A673 (cell line): ENCODE data around the gene RPN1. TPM values are rescaled to one million over a fixed set of nuclear protein-coding genes. Genes with fewer than 3 reads are reported as not detected.
"Not testable (repeated sequence)": the region's sequence is repeated elsewhere in the genome, so short reads cannot be mapped to it uniquely, and the experiment has no call there.

Source experiments
- BruUV-seq: library from RNA; stranded (reverse); fragments of 400-500 nt; replicated peaks from 2 replicates; lab custom pipeline; 2021; lab: Mats Ljungman, UMichigan
- CTCF ChIA-PET: fragments of 300-600 bp; sonication (Branson Sonifier 250); formaldehyde crosslinking; loops from one replicate; lab custom pipeline; 2022; ENCODE audit warnings: antibody characterized with exemption; lab: Charles Lee
- POLR2A ChIA-PET: fragments of 300-600 bp; sonication (Branson Sonifier 250); formaldehyde crosslinking; loops from one replicate; lab custom pipeline; 2022; ENCODE audit warnings: antibody characterized with exemption; ENCODE audit not compliant: low non-redundant PET; lab: Charles Lee
- DNase-seq: peaks from one replicate; pipeline ENCODE4 v3.0.0-alpha.2; 2015; ENCODE audit warnings: low spot score
- H3K27ac ChIP-seq: fragments of 200-600 bp; sonication (generic); 2 replicates; pipeline ENCODE4 v1.5.1; 2016; ENCODE audit warnings: mixed run types, low read depth, mild to moderate bottlenecking, mixed read lengths, antibody characterized with exemption, low read length; ENCODE audit not compliant: poor library complexity, severe bottlenecking
- H3K27me3 ChIP-seq: fragments of 200-600 bp; sonication (generic); replicated peaks from 2 replicates; pipeline ENCODE4 v1.6.1; 2017; ENCODE audit warnings: mixed run types, low read depth, mild to moderate bottlenecking, mixed read lengths, antibody characterized with exemption, low read length; ENCODE audit not compliant: insufficient read depth, poor library complexity
- H3K36me3 ChIP-seq: fragments of 200-600 bp; sonication (generic); 2 replicates; pipeline ENCODE4 v1.6.1; 2016; ENCODE audit warnings: mixed run types, mild to moderate bottlenecking, mixed read lengths, antibody characterized with exemption, low read length; ENCODE audit not compliant: insufficient read depth, poor library complexity, severe bottlenecking
- H3K4me1 ChIP-seq: fragments of 200-600 bp; sonication (generic); 2 replicates; pipeline ENCODE4 v1.6.1; 2017; ENCODE audit warnings: mixed run types, mild to moderate bottlenecking, mixed read lengths, antibody characterized with exemption, low read length; ENCODE audit not compliant: insufficient read depth, poor library complexity, severe bottlenecking
- H3K4me3 ChIP-seq: fragments of 200-600 bp; sonication (generic); 2 replicates; pipeline ENCODE4 v1.5.1; 2016; ENCODE audit warnings: low read depth, mixed run types, mild to moderate bottlenecking, mixed read lengths, low read length; ENCODE audit not compliant: poor library complexity, severe bottlenecking
- H3K9me3 ChIP-seq: fragments of 200-600 bp; sonication (generic); 2 replicates; pipeline ENCODE4 v1.6.1; 2016; ENCODE audit warnings: mixed run types, low read depth, mild to moderate bottlenecking, mixed read lengths, antibody characterized with exemption, low read length; ENCODE audit not compliant: poor library complexity, severe bottlenecking
- EZH2 ChIP-seq: fragments of 200-600 bp; sonication (generic); IDR thresholded peaks from 2 replicates; pipeline ENCODE4 v1.6.1; 2017; ENCODE audit warnings: borderline replicate concordance, low read depth, mild to moderate bottlenecking, mixed read lengths, antibody characterized with exemption, low read length; ENCODE audit not compliant: poor library complexity, severe bottlenecking
- intact Hi-C: fragments of 100-400 bp; cut with micrococcal nuclease; formaldehyde crosslinking; loops from one replicate; pipeline ENCODE4 v1.10.0; 2022; ENCODE audit not compliant: unreplicated experiment
- total RNA-seq: library from RNA; stranded (reverse); gene quantifications from 2 replicates; pipeline ENCODE4 v1.2.3, GENCODE V29; 2021
- TF ChIP-seq, protein P1 (sequence below): fragments of 300-800, 200-600 bp; sonication (generic); conservative IDR thresholded peaks from 2 replicates; pipeline ENCODE4 v1.5.1; 2017; ENCODE audit warnings: low read depth, mild to moderate bottlenecking, antibody characterized with exemption, low read length, moderate library complexity, mixed read lengths

RPN1 gene
- total RNA-seq, 1 experiment from 2014 or later = 254 TPM

DNA sequence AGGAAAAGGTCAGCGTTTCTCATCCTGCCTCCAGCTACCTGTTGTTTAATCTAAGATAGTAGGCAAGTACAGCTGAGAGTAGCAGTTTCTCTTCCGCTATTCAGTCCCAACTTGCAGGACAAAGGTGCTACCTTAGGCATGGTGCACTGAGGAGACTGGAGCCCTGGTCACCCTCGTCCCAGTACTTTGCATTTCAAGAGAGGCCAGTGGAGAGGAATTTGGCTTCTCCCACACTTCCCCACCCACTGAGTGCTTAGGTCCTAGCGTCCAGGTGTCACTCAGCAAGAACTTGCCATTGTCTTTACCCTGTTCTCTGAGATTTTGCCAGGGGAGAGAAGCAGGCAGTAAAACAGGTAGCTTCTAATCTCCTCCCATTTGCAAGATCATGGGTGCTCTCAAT, 12.5 kb upstream of the RPN1 start:
- CTCF ChIA-PET = no interaction called here
- Histone ChIP-seq H3K27me3 (no peaks in the 10 kb centered on the region), H3K9me3 (no peaks in the 10 kb centered on the region), H3K36me3 (no peaks in the 10 kb centered on the region), H3K4me1 (no peaks in the 10 kb centered on the region), H3K4me3 (no peak overlapping the region), H3K27ac (no peak overlapping the region)
- POLR2A ChIA-PET = no interaction called here
- intact Hi-C loops = no loop called here
- TF ChIP-seq, protein P1, sequence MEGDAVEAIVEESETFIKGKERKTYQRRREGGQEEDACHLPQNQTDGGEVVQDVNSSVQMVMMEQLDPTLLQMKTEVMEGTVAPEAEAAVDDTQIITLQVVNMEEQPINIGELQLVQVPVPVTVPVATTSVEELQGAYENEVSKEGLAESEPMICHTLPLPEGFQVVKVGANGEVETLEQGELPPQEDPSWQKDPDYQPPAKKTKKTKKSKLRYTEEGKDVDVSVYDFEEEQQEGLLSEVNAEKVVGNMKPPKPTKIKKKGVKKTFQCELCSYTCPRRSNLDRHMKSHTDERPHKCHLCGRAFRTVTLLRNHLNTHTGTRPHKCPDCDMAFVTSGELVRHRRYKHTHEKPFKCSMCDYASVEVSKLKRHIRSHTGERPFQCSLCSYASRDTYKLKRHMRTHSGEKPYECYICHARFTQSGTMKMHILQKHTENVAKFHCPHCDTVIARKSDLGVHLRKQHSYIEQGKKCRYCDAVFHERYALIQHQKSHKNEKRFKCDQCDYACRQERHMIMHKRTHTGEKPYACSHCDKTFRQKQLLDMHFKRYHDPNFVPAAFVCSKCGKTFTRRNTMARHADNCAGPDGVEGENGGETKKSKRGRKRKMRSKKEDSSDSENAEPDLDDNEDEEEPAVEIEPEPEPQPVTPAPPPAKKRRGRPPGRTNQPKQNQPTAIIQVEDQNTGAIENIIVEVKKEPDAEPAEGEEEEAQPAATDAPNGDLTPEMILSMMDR = no peak
- no peak for TF ChIP-seq EZH2
- no TSS peak for BruUV-seq
- no peak for DNase-seq

DNA sequence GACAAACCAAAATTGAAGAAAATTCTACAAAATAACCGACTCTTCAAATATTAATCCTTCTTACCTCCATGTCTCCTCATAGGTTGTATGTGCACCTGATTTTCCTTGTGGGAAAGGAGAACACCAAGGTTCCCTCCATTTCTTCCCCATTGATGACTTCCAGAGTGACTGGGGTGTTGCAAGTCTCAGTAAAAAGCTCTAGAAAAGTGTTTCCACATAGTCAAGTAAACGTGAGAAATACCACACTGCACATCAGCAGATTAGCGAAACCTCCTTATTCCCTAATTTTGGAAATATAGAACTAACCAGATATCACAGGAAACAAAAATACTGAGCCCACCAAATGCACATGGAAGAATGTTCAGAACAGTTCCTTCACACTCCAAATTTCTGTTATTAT, 4.9 kb upstream of the RPN1 start:
- Histone ChIP-seq H3K36me3 (no peaks in the 10 kb centered on the region), H3K4me1 (no peaks in the 10 kb centered on the region), H3K4me3 (no peak overlapping the region), H3K9me3 (peaks cover 2% of the 10 kb centered on the region), H3K27me3 (no peaks in the 10 kb centered on the region), H3K27ac (no peak overlapping the region)
- BruUV-seq = no TSS peak
- TF ChIP-seq EZH2 = no peak
- TF ChIP-seq, protein P1 = no peak
- CTCF ChIA-PET = no interaction called here
- POLR2A ChIA-PET = no interaction called here
- intact Hi-C loops = no loop called here
- DNase-seq = no peak

DNA sequence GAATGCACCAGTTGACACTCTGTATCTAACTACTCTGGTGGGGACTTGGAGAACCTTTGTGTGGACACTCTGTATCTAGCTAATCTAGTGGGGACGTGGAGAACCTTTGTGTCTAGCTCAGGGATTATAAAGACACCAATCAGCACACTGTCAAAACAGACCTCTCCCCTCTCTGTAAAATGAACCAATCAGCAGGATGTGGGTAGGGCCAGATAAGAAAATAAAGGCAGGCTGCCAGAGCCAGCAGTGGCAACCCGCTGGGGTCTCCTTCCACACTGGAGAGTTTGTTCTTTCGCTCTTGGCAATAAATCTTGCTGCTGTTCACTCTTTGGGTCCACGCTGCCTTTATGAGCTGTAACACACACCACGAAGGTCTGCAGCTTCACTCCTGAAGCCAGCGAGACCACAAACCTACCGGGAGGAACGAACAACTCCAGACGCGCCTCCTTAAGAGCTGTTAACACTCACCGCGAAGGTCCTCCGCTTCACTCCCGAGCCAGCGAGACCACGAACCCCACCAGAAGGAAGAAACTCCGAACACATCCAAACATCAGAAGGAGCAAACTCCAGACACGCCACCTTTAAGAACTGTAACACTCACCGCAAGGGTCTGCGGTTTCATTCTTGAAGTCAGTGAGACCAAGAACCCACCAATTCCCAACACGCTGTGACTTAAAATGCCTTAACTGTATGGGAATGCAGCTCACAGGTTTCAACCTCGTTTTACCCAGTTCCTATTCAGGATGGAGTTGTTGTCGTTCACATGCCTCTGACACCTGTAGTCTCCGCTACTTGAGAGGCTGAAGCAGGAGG, 3.6 kb upstream of the RPN1 start:
- CTCF ChIA-PET, H3K27ac ChIP-seq, intact Hi-C loops, BruUV-seq, H3K36me3 ChIP-seq, H3K4me1 ChIP-seq, H3K9me3 ChIP-seq, POLR2A ChIA-PET, H3K4me3 ChIP-seq, H3K27me3 ChIP-seq: not testable (repeated sequence)
- peak; percentile 50 for DNase-seq

- BruUV-seq, H3K27ac ChIP-seq, DNase-seq, POLR2A ChIA-PET, H3K4me3 ChIP-seq, H3K9me3 ChIP-seq, intact Hi-C loops, H3K36me3 ChIP-seq, CTCF ChIA-PET, H3K27me3 ChIP-seq, H3K4me1 ChIP-seq: not testable (repeated sequence)
Measured at GRCh38 chr3:128653383-128653992, 2.9 kb upstream of the RPN1 start.
